Loucy (cell line): Measurements from ENCODE around the gene SNAP91.
"Not testable (repeated sequence)": the region's sequence is repeated elsewhere in the genome, so short reads cannot be mapped to it uniquely, and the experiment has no call there.

Source experiments
- H2AFZ ChIP-seq: fragments of 200-600 bp; sonication (generic); 2 replicates; pipeline ENCODE4 v1.6.0; 2016; ENCODE audit warnings: antibody characterized with exemption, mild to moderate bottlenecking, low read length, moderate library complexity
- H3F3A ChIP-seq: fragments of 200-600 bp; 2 replicates; pipeline ENCODE4 v1.6.0; 2016; ENCODE audit warnings: antibody characterized with exemption, low read depth, mild to moderate bottlenecking
- H3K27me3 ChIP-seq: fragments of 200-600 bp; sonication (generic); 2 replicates; pipeline ENCODE4 v1.6.1; 2014; ENCODE audit warnings: low read length, mild to moderate bottlenecking; ENCODE audit not compliant: insufficient read depth, poor library complexity, severe bottlenecking
- H3K36me3 ChIP-seq: fragments of 200-600 bp; sonication (generic); 2 replicates; pipeline ENCODE4 v1.6.1; 2016; ENCODE audit warnings: low read length; ENCODE audit not compliant: insufficient read depth
- H3K4me1 ChIP-seq: fragments of 200-600 bp; sonication (generic); 2 replicates; pipeline ENCODE4 v1.5.1; 2014; ENCODE audit warnings: low read length, mild to moderate bottlenecking; ENCODE audit not compliant: insufficient read depth, poor library complexity, severe bottlenecking
- H3K4me2 ChIP-seq: fragments of 200-600 bp; sonication (generic); 2 replicates; pipeline ENCODE4 v1.6.0; 2014; ENCODE audit warnings: antibody characterized with exemption, low read length, low read depth, mild to moderate bottlenecking; ENCODE audit not compliant: poor library complexity, severe bottlenecking
- H3K4me3 ChIP-seq: fragments of 200-600 bp; sonication (generic); 2 replicates; pipeline ENCODE4 v1.5.1; 2014; ENCODE audit warnings: low read length, mild to moderate bottlenecking, mixed read lengths; ENCODE audit not compliant: poor library complexity, severe bottlenecking
- H3K79me2 ChIP-seq: fragments of 200-600 bp; sonication (generic); 2 replicates; pipeline ENCODE4 v1.6.1; 2014; ENCODE audit warnings: low read length; ENCODE audit not compliant: insufficient read depth
- H3K9ac ChIP-seq: fragments of 200-600 bp; sonication (generic); 2 replicates; pipeline ENCODE4 v1.6.0; 2014; ENCODE audit warnings: mild to moderate bottlenecking, low read depth, low read length, moderate library complexity; ENCODE audit not compliant: poor library complexity, severe bottlenecking
- H3K9me2 ChIP-seq: fragments of 200-600 bp; sonication (generic); replicated peaks from 2 replicates; pipeline ENCODE4 v1.6.1; 2016; ENCODE audit warnings: low read depth, low read length, mixed read lengths
- H3K9me3 ChIP-seq: fragments of 200-600 bp; sonication (generic); 2 replicates; pipeline ENCODE4 v1.6.1; 2014; ENCODE audit warnings: mild to moderate bottlenecking, antibody characterized with exemption, low read length, low read depth; ENCODE audit not compliant: insufficient read depth
- H4K20me1 ChIP-seq: fragments of 200-600 bp; sonication (generic); 2 replicates; pipeline ENCODE4 v1.6.0; 2014; ENCODE audit warnings: antibody characterized with exemption, low read length, mild to moderate bottlenecking; ENCODE audit not compliant: insufficient read depth, poor library complexity, severe bottlenecking
- EZH2phosphoT487 ChIP-seq: fragments of 200-600 bp; IDR thresholded peaks from 2 replicates; pipeline ENCODE4 v1.6.1; 2018; ENCODE audit warnings: antibody characterized with exemption, mild to moderate bottlenecking, moderate library complexity, borderline replicate concordance
- TF ChIP-seq, protein P1 (sequence below): fragments of 200-600 bp; sonication (generic); conservative IDR thresholded peaks from 2 replicates; pipeline ENCODE4 v1.5.1; 2014; ENCODE audit warnings: mild to moderate bottlenecking, antibody characterized with exemption, low read length

The SNAP91 gene

DNA sequence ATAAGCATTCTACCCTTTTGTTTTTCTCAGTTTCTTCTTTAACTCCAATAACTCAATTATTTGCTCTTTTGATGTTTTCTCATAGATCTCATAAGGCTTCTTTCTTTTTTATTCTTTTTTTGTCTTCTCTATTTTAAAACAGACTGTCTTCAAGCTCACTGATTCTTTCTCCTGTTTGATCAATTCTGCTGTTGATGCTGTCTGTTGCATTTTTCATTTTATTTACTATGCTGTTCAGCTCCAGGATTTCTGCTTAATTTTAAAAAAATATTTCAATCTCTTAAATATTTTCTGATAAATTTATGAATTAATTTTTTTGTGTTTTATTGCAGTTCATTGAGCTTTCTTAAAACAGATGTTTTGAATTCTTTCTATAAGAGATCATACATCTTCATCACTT is 48.1 kb upstream of the SNAP91 start:
- Histone ChIP-seq H3K27me3 (no peaks in the 10 kb centered on the region), H3K4me2 (no peak overlapping the region), H3K4me3 (no peak overlapping the region), H3K79me2 (no peaks in the 10 kb centered on the region), H3K9ac (no peak overlapping the region), H3F3A (no peaks in the 10 kb centered on the region), H3K36me3 (no peaks in the 10 kb centered on the region), H2AFZ (no peak overlapping the region), H3K9me2 (no peaks in the 10 kb centered on the region), H3K4me1 (no peaks in the 10 kb centered on the region), H3K9me3 (no peaks in the 10 kb centered on the region), H4K20me1 (no peaks in the 10 kb centered on the region)
- TF ChIP-seq, protein P1, sequence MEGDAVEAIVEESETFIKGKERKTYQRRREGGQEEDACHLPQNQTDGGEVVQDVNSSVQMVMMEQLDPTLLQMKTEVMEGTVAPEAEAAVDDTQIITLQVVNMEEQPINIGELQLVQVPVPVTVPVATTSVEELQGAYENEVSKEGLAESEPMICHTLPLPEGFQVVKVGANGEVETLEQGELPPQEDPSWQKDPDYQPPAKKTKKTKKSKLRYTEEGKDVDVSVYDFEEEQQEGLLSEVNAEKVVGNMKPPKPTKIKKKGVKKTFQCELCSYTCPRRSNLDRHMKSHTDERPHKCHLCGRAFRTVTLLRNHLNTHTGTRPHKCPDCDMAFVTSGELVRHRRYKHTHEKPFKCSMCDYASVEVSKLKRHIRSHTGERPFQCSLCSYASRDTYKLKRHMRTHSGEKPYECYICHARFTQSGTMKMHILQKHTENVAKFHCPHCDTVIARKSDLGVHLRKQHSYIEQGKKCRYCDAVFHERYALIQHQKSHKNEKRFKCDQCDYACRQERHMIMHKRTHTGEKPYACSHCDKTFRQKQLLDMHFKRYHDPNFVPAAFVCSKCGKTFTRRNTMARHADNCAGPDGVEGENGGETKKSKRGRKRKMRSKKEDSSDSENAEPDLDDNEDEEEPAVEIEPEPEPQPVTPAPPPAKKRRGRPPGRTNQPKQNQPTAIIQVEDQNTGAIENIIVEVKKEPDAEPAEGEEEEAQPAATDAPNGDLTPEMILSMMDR = no peak
- TF ChIP-seq EZH2phosphoT487 = no peak

DNA sequence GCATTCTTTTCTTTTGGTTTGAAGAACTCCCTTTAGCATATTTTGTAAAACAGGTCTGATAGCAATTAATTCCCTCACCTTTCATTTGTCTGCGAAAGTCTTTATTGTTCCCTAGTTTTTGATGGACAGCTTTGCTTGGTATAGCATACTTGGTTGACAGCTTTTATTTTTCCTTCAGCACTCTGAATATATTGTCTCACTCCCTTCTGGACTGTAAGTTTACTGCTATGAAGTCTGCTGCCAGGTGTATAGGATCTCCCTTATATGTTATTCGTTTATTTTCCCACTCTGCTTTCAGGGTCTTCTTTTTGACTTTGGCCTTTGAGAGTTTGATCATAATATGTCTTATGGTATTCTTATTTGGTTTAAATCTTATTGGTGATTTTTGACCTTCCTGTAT is 47.7 kb upstream of the SNAP91 start:
- no peaks in the 10 kb centered on the region for H3F3A ChIP-seq
- H3K4me1 ChIP-seq = no peaks in the 10 kb centered on the region
- no peak for TF ChIP-seq EZH2phosphoT487
- TF ChIP-seq, protein P1 = no peak
- H3K9ac ChIP-seq = no peak overlapping the region
- no peak overlapping the region for H3K4me2 ChIP-seq
- H3K4me3 ChIP-seq = no peak overlapping the region
- H3K9me3 ChIP-seq = no peaks in the 10 kb centered on the region
- H3K27me3 ChIP-seq = no peaks in the 10 kb centered on the region
- H4K20me1 ChIP-seq = no peaks in the 10 kb centered on the region
- no peak overlapping the region for H2AFZ ChIP-seq
- H3K9me2 ChIP-seq = no peaks in the 10 kb centered on the region
- H3K79me2 ChIP-seq = no peaks in the 10 kb centered on the region
- H3K36me3 ChIP-seq = no peaks in the 10 kb centered on the region

DNA sequence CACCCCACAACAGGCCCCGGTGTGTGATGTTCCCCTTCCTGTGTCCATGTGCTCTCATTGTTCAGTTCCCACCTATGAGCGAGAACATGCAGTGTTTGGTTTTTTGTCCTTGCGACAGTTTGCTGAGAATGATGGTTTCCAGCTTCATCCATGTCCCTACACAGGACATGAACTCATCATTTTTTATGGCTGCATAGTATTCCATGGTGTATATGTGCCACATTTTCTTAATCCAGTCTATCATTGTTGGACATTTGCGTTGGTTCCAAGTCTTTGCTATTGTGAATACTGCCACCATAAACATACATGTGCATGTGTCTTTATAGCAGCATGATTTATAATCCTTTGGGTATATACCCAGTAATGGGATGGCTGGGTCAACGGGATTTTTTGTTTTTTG is 43.5 kb upstream of the SNAP91 start:
- H3K4me3 ChIP-seq, H2AFZ ChIP-seq, H3K4me2 ChIP-seq, H3K27me3 ChIP-seq, H3K4me1 ChIP-seq, H3K79me2 ChIP-seq, H3K9ac ChIP-seq, H3K9me2 ChIP-seq, H3K9me3 ChIP-seq, H3K36me3 ChIP-seq, H4K20me1 ChIP-seq, H3F3A ChIP-seq: not testable (repeated sequence)

DNA sequence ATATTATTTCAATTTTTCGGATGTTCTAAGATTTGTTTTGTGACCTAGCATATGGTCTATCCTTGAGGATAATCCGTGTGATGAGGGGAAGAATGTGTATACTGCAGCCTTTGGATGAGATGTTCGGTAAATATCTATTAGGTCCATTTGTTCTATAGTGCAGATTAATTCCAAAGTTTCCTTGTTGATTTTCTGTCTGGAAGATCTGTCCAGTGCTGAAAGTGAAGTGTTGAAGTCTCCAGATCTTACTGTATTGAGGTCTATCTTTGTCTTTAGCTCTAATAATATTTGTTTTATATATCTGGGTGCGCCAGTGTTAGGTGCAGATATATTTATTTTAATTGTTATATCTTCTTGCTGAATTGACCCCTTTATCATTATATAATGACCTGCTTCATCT is 32.2 kb upstream of the SNAP91 start:
- H3K4me2 ChIP-seq = no peak overlapping the region
- no peaks in the 10 kb centered on the region for H3K27me3 ChIP-seq
- H3K9ac ChIP-seq = no peak overlapping the region
- no peak overlapping the region for H2AFZ ChIP-seq
- no peaks in the 10 kb centered on the region for H3K9me3 ChIP-seq
- no peak overlapping the region for H3K4me3 ChIP-seq
- H3K36me3 ChIP-seq = no peaks in the 10 kb centered on the region
- no peaks in the 10 kb centered on the region for H3F3A ChIP-seq
- no peaks in the 10 kb centered on the region for H4K20me1 ChIP-seq
- H3K79me2 ChIP-seq = no peaks in the 10 kb centered on the region
- no peaks in the 10 kb centered on the region for H3K4me1 ChIP-seq
- TF ChIP-seq, protein P1 = no peak
- TF ChIP-seq EZH2phosphoT487 = no peak
- no peaks in the 10 kb centered on the region for H3K9me2 ChIP-seq
